Kidney tubule cell (primary cell): ENCODE results near the gene TRAPPC10.

Experiments used
- DNase-seq: peaks from one replicate; pipeline ENCODE4 v3.0.0-alpha.2; 2018; ENCODE audit warnings: low spot score

Gene TRAPPC10

DNA sequence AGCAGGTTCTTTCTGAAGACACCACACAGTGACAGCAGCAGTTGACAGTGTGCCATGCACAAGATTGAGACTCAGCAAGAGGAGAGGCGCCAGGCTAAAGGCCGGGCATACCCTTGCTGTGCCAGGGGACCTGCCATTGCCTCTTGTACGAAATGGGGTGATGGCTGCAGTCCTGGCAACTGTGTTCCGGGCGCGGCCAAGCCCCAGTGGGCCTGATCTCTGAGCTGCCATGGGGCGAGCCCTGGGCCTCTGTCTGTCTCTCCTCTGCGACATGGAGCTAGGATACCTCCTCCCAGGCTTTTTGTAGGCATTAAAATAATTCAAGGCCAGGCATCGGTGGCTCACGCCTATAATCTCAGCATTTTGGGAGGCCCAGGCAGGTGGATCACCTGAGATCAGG lies 9.6 kb upstream of the TRAPPC10 start:
- no peak for DNase-seq

DNA sequence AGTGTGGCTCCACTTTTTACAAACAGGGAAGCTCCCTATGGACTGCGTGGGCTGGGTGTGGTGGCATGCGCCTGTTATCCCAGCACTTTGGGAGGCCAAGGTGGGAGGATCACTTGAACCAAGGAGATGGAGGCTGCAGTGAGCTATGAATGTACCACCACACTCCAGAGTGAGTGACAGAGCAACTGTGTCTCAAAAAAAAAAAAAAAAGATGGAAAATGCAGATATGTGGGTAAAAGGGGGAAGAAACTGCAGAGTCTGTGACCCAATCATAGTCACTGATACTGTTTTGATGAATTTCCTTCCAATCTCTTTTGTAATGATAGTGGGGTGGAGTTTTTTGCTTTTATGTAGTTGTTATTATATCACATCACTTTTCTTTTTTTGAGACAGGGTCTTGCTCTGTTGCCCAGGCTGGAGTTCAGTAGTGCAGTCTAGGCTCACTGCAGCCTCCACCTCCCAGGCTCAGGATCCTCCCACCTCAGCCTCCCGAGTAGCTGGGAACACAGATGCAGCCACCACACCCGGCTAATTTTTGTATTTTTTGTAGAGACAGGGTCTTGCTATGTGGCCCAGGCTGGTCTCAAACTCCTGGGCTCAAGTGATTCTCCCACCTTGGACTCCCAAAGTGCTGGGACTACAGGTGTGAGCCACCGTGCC lies 8.7 kb upstream of the TRAPPC10 start:
- no peak for DNase-seq

DNA sequence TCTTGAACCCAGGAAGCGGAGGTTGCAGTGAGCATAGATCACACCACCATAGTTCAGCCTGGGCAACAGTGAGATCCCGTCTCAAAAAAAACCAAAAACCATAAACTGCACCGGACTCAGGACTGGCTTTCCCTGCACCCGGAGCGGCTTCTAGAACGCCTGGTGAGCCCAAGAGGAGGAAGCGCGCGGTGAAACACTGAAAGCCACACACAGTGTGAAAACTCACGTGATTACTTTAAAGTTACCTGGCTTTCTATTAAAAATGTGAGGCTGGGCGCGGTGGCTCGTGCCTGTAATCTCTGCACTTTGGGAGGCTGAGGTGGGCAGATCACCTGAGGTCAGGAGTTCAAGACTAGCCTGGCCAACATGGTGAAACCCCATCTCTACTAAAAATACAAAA lies 7.0 kb upstream of the TRAPPC10 start:
- DNase-seq: no peak

GRCh38 chr21:44005593-44005992 lies 6.5 kb upstream of the TRAPPC10 start:
- DNase-seq: no peak

DNA sequence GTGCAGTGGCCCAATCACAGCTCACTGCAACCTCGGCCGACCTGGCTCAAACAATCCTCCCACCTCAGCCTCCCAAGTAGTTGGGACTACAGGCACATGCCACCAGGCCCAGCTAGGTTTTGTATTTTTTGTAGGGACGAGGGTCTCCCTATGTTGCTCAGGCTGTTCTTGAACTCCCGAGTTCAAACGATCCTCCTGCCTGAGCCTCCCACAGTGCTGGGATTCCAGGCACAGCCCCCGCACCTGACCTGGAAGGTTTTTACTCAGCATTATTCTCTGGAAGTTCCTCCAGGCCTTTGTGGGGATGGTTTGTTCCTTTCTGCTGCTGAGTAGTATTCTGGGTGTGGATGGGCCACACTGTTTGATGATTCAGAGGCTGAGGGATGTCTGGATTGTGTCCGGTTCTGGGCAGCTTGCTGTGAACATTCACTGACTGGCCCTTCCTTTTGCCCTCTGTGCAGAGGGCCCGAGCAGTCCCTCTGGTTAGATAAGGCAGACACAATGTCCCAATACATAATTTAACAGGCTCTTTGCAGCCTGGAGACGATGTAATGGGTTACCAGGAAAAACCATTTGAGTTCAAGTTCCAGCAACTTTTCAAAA lies 6.0 kb upstream of the TRAPPC10 start:
- DNase-seq: peak; percentile 93

GRCh38 chr21:44006656-44007055 lies 5.5 kb upstream of the TRAPPC10 start:
- DNase-seq: no peak

GRCh38 chr21:44010429-44010828 lies 1.7 kb upstream of the TRAPPC10 start:
- no peak for DNase-seq

GRCh38 chr21:44011123-44011522 lies 986 bp upstream of the TRAPPC10 start:
- DNase-seq: no peak

DNA sequence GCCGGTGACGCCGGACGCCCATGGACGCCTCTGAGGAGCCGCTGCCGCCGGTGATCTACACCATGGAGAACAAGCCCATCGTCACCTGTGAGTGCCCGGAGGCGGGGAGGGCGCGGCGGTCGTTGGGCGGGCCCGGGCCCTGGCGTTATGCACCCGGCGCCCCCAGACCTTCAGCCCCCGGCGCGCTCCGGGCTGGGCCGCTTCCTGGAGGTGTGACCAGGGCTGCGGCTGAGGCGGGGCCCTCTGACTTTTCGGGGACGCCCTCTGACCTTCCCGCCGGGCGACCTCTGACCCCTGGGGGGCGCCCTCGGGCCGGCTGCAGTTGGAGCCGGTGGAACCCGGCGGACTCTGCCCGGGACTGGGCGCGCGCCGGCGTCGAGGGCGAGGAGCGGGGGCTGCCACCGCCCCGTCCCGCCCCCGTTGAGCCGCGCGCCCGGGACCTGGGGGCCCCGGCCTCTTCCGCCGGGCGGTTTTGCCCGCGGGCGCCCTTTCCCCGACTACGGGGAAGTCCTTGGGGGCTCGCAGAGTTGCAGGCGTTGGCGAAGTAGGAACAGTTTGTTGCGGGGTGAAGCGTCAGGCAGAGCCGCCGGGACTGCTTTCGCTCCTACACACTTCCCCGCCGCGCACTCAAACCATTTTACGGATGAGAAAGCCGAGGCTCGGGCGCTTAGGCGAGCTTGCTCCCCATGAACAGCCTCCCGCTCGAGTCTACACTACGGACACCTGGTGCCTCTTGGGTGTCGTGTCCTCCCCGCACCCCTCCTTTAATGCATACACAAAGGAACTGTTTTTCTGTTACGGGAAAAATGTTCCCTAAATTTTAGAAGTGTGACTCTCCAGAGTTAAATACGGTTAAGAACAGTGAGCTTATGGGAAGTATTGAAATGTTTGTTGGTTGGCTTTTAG lies 618 bp downstream of the TRAPPC10 start:
- peak; percentile 39 for DNase-seq

DNA sequence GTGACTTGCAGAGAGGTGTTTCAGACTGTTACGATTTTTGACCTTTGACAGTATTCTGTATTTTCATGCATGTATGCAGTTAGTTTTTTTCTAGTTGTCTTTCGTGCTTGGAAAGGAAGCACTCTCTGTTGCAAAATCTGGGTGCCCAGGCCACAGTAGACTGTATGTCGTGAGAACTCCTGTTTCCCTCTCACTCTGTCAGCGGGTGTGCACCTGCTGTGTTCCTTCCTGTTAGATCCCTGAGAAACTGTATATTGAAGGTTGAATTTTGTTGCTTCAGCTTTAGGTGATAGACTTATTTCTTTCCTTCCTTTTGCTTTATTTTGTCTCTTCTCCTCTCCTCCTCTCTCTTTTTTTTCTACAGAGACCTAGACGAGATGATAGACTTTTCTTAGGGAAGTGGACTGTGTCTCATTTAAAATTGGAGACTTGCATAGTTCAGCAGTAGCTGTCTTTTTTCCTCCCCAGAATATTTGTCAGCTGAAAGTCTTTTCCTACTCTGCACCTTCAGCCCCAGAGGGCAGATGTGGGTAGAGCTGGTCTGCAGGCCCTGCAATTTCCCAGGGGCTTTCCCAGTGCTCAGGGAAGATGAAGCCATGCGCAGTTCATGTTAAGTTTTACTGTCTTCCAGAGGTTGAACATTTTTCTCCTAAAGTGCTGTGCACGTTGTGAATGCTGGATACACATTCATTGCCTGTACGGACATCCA lies 1.4 kb downstream of the TRAPPC10 start:
- peak; percentile 54 for DNase-seq

DNA sequence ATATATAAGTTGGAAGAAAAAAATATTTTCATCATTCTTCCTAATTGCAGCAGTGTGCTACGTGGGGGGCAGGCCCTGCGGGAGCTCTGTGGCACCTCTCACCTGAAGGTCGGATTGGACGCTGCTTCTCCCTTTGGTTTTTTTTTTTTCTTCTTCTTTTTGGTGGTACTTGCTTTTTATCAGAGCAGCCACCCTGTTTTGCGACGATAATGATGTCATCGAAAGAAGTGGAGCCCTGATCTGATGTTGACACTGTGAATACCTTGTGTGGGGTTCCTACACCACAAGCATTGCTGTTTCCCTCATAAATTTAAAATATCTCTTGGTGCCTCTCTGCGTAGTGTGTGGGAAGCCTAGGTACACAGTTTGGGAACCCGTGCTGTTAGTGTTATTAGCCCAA lies 5.5 kb downstream of the TRAPPC10 start:
- no peak for DNase-seq

DNA sequence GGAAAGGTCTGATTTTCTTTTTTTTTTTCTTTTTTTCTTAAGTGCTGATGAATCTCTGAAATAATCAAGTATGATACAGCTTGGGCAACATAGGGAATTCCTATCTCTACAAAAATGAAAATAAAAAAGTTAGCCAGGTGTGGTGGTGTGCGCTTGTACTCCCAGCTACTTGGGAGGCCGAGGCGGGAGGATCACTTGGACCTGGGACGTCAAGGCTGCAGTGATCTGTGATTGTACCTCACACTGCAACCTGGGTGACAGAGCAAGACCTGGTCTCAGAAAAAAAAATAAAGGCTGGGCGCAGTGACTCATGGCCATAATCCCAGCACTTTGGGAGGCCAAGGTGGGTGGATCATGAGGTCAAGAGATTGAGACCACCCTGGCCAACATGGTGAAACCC lies 6.0 kb downstream of the TRAPPC10 start:
- no peak for DNase-seq

GRCh38 chr21:44018813-44019567 lies 6.9 kb downstream of the TRAPPC10 start:
- DNase-seq: no peak

DNA sequence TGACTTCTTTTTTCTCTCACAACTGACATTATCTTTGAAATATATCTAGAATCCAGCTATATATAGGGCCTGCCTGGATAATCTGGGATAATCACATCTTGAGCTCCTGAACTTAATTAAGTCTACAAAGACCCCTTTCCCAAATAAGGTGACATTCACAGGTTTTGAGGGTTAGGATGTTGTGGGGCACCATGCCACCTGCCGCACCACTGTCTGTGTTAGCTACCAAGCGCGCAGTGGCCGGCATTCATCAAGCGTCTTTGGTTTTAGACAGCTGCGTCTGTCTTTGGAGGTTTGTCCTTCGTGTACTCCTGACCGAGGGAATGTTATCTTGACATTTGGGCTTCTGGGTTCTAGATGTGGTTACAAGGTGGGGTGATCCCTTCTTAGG lies 7.5 kb downstream of the TRAPPC10 start:
- DNase-seq: no peak

GRCh38 chr21:44020551-44020950 lies 8.4 kb downstream of the TRAPPC10 start:
- DNase-seq: no peak

- DNase-seq: no peak
Measured at GRCh38 chr21:44021064-44021463, 9.0 kb downstream of the TRAPPC10 start.

GRCh38 chr21:44024257-44024656 lies 12.1 kb downstream of the TRAPPC10 start:
- DNase-seq: no peak

- peak; percentile 18 for DNase-seq
Measured at GRCh38 chr21:44024887-44025353, 12.8 kb downstream of the TRAPPC10 start.

DNA sequence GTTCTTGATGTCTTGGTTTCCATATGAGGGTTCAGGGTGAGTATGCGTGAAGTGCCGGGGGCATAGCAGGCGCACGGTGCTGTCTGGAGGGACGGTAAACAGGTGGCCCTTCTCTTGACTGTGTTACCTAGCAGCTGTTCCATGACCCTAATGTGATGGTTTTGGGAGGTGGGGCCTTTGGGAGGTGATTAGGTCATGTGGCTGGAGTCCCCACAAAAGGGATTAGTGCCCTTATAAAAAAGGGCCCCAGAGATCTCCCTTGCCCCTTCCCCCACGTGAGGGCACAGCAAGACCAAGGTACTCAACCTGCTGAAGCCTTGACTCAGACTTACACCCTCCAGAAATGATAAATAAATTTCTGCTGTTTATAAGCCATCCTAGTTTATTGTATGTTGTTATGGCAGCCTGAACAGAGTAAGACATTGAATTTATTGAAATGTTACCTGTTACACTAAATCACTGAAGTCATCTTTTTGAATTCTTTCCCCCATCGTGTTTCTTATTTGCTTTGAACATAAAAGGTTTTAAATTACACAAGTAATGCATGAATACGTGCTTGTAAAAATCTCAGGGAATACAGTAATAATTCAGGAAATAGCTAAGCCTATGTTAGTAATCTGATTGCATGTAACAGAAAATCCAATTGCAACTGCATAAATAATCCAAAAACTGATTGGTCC lies 15.6 kb downstream of the TRAPPC10 start:
- no peak for DNase-seq

- no peak for DNase-seq
Measured at GRCh38 chr21:44028287-44028659, 16.2 kb downstream of the TRAPPC10 start.

DNA sequence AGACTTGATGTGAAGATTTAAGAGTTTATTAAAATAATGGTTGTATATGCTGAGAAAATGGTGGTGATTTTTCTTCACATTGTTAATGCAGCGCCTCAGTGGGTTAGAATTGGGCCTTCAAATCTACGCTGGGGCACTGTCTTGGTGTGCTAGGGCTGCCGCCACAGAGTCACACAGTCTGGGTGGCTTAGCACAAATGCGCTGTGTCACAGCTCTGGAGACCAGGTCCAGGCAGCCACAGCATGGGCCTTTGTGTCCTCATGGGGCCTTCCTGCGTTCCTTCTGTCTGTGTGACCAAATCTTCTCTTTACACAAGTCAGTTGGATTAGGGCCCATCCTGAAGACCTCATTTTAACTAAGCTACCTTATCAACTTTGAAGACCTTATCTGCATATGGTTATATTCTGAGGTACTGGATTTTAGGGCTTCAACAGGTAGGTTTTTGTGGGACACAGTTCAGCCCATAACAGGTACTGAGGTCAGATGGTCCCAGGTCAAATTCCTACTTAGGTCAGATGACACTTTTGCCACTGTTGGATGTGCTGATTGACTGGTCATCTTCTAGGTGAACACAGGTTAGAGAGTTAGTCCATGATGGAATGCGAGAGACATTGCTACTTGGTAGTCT lies 17.5 kb downstream of the TRAPPC10 start:
- no peak for DNase-seq
